HEK293T (cell line): ENCODE data around the gene TMEM178A.

Source experiments
- BHLHE40 ChIP-seq: fragments of 450-650 bp; IDR thresholded peaks from 2 replicates; pipeline ENCODE4 v1.6.1; 2016; ENCODE audit warnings: mild to moderate bottlenecking, moderate library complexity, borderline replicate concordance
- FOXM1 ChIP-seq: fragments of 450-650 bp; IDR thresholded peaks from 2 replicates; pipeline ENCODE4 v1.6.1; 2017; ENCODE audit warnings: mild to moderate bottlenecking, borderline replicate concordance
- HDGF ChIP-seq: fragments of 450-650 bp; IDR thresholded peaks from 2 replicates; pipeline ENCODE4 v1.6.1; 2017; ENCODE audit warnings: antibody characterized with exemption, borderline replicate concordance
- SP1 ChIP-seq: fragments of 450-650 bp; IDR thresholded peaks from 2 replicates; pipeline ENCODE4 v1.6.1; 2017
- ZNF384 ChIP-seq: fragments of 450-650 bp; IDR thresholded peaks from 2 replicates; pipeline ENCODE4 v1.6.1; 2016

DNA sequence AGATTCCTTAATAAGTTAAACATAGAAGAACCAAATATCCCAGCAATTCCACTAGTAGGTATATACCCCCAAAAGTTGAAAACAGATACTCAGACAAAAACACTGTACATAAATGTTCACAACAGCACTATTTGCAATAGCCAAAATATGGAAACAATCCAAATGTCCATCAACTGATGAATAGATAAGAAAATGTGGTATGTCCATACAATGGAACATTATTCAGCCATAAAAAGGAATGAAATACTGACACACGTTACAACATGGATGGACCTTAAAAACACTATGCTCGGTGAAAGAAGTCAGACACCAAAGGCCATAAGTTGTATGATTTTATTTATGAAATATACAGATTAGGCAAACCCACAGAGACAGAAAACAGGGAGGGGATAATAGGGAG is 12.5 kb downstream of the TMEM178A start:
- TF ChIP-seq BHLHE40 (no peak), ZNF384 (no peak), HDGF (no peak), FOXM1 (no peak), SP1 (no peak)
